NCI-H2227 (cell line): ENCODE data around the gene NRG3.

Experiments used
- DNase-seq: peaks from one replicate; lab custom pipeline; 2025; ENCODE audit not compliant: unreplicated experiment; lab: John Stamatoyannopoulos, UW

Gene NRG3

GRCh38 chr10:81882011-81882410 lies 7.0 kb downstream of the NRG3 start:
- DNase-seq: no peak

GRCh38 chr10:81884856-81885255 lies 9.9 kb downstream of the NRG3 start:
- no peak for DNase-seq

GRCh38 chr10:81885491-81885890 lies 10.5 kb downstream of the NRG3 start:
- no peak for DNase-seq

GRCh38 chr10:81886939-81887338 lies 11.9 kb downstream of the NRG3 start:
- no peak for DNase-seq

GRCh38 chr10:81889181-81889769 lies 14.3 kb downstream of the NRG3 start:
- no peak for DNase-seq

GRCh38 chr10:81894616-81895015 lies 19.6 kb downstream of the NRG3 start:
- no peak for DNase-seq

- no peak for DNase-seq
Observed at GRCh38 chr10:81898518-81898917, 23.5 kb downstream of the NRG3 start.

- no peak for DNase-seq
Observed at GRCh38 chr10:81900989-81901388, 26.0 kb downstream of the NRG3 start.

GRCh38 chr10:81903472-81903871 lies 28.5 kb downstream of the NRG3 start:
- DNase-seq: no peak

- DNase-seq: no peak
Observed at GRCh38 chr10:81905161-81905560, 30.2 kb downstream of the NRG3 start.

GRCh38 chr10:81909453-81909852 lies 34.5 kb downstream of the NRG3 start:
- no peak for DNase-seq

- no peak for DNase-seq
Observed at GRCh38 chr10:81911328-81911727, 36.3 kb downstream of the NRG3 start.

GRCh38 chr10:81914736-81915503 lies 39.9 kb downstream of the NRG3 start:
- no peak for DNase-seq

GRCh38 chr10:81915504-81915897 lies 40.5 kb downstream of the NRG3 start:
- no peak for DNase-seq

GRCh38 chr10:81917666-81918065 lies 42.7 kb downstream of the NRG3 start:
- DNase-seq: no peak

GRCh38 chr10:81918766-81919165 lies 43.8 kb downstream of the NRG3 start:
- no peak for DNase-seq

- DNase-seq: no peak
Observed at GRCh38 chr10:81920213-81920829, 45.3 kb downstream of the NRG3 start.

GRCh38 chr10:81928119-81928518 lies 53.1 kb downstream of the NRG3 start:
- no peak for DNase-seq

- no peak for DNase-seq
Observed at GRCh38 chr10:81943583-81943982, 68.6 kb downstream of the NRG3 start.

- DNase-seq: no peak
Observed at GRCh38 chr10:81944609-81945008, 69.6 kb downstream of the NRG3 start.

GRCh38 chr10:81949283-81949682 lies 74.3 kb downstream of the NRG3 start:
- no peak for DNase-seq

- DNase-seq: no peak
Observed at GRCh38 chr10:81950358-81950757, 75.4 kb downstream of the NRG3 start.
